Calu3 (cell line): ENCODE measurements around the gene FAM193A. TPM values are rescaled to one million over a fixed set of nuclear protein-coding genes. Genes with fewer than 3 reads are reported as not detected.

Experiments
- BruUV-seq: library from RNA; stranded (reverse); fragments of 400-500 nt; replicated peaks from 2 replicates; lab custom pipeline; 2021; lab: Mats Ljungman, UMichigan
- CTCF ChIA-PET: fragments of 300-600 bp; sonication (Branson Sonifier 250); formaldehyde crosslinking; loops from one replicate; lab custom pipeline; 2022; ENCODE audit warnings: antibody characterized with exemption; lab: Charles Lee
- DNase-seq: peaks from one replicate; pipeline ENCODE4 v3.0.0; 2022
- H3K27ac Mint-ChIP-seq: one replicate; pipeline ENCODE4 v1.8.0; 2022; ENCODE audit warnings: mixed read lengths; ENCODE audit not compliant: unreplicated experiment
- H3K27me3 Mint-ChIP-seq: one replicate; pipeline ENCODE4 v1.8.0; 2022; ENCODE audit warnings: mixed read lengths; ENCODE audit not compliant: unreplicated experiment
- H3K36me3 Mint-ChIP-seq: one replicate; pipeline ENCODE4 v1.8.0; 2022; ENCODE audit warnings: mild to moderate bottlenecking, moderate library complexity, mixed read lengths; ENCODE audit not compliant: insufficient read depth, unreplicated experiment
- H3K4me1 Mint-ChIP-seq: one replicate; pipeline ENCODE4 v1.8.0; 2022; ENCODE audit warnings: mild to moderate bottlenecking, low read depth, mixed read lengths; ENCODE audit not compliant: unreplicated experiment
- H3K4me3 Mint-ChIP-seq: one replicate; pipeline ENCODE4 v1.8.0; 2022; ENCODE audit warnings: mild to moderate bottlenecking, low read depth, moderate library complexity, mixed read lengths; ENCODE audit not compliant: unreplicated experiment
- H3K9me3 Mint-ChIP-seq: one replicate; pipeline ENCODE4 v1.8.0; 2022; ENCODE audit warnings: low read depth, mixed read lengths; ENCODE audit not compliant: unreplicated experiment
- intact Hi-C: fragments of 100-400 bp; cut with micrococcal nuclease; formaldehyde crosslinking; loops from one replicate; pipeline ENCODE4 v1.10.0; 2022; ENCODE audit not compliant: unreplicated experiment
- total RNA-seq: library from RNA; stranded (reverse); gene quantifications from 2 replicates; pipeline ENCODE4 v1.2.3, GENCODE V29; 2022
- TF ChIP-seq, protein P1 (sequence below): fragments of 200-600 bp; IDR thresholded peaks from one replicate; pipeline ENCODE4 v1.8.0; 2022; ENCODE audit warnings: antibody characterized with exemption; ENCODE audit not compliant: unreplicated experiment

FAM193A gene
- total RNA-seq, 1 experiment from 2014 or later, result 20.0 TPM

DNA sequence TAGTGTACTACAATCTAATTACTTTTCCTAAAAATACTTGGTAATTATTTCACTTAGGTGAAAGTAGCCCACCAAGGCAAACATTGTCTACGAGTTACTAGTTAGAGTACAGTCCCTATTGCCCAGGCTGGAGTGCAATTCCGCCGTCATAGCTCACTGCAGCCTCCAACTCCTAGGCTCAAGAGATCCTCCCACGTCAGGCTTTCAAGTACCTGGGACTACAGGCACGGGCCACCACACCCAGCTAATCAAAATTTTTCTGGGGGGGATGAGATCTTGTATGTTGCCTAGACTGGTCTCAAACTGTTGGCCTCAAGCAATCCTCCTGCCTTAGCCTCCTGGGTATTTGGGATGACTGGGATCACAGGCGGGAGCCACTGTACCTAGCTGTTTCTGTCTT lies 21.9 kb downstream of the FAM193A start:
- intact Hi-C loops, result no loop called here
- Mint-ChIP-seq H3K9me3 (no peaks in the 10 kb centered on the region), H3K4me1 (no peaks in the 10 kb centered on the region), H3K4me3 (no peak overlapping the region), H3K27ac (no peak overlapping the region), H3K36me3 (no peaks in the 10 kb centered on the region), H3K27me3 (no peaks in the 10 kb centered on the region)
- no TSS peak for BruUV-seq
- no peak for DNase-seq
- CTCF ChIA-PET, result no interaction called here
- TF ChIP-seq, protein P1, sequence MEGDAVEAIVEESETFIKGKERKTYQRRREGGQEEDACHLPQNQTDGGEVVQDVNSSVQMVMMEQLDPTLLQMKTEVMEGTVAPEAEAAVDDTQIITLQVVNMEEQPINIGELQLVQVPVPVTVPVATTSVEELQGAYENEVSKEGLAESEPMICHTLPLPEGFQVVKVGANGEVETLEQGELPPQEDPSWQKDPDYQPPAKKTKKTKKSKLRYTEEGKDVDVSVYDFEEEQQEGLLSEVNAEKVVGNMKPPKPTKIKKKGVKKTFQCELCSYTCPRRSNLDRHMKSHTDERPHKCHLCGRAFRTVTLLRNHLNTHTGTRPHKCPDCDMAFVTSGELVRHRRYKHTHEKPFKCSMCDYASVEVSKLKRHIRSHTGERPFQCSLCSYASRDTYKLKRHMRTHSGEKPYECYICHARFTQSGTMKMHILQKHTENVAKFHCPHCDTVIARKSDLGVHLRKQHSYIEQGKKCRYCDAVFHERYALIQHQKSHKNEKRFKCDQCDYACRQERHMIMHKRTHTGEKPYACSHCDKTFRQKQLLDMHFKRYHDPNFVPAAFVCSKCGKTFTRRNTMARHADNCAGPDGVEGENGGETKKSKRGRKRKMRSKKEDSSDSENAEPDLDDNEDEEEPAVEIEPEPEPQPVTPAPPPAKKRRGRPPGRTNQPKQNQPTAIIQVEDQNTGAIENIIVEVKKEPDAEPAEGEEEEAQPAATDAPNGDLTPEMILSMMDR, result no peak

DNA sequence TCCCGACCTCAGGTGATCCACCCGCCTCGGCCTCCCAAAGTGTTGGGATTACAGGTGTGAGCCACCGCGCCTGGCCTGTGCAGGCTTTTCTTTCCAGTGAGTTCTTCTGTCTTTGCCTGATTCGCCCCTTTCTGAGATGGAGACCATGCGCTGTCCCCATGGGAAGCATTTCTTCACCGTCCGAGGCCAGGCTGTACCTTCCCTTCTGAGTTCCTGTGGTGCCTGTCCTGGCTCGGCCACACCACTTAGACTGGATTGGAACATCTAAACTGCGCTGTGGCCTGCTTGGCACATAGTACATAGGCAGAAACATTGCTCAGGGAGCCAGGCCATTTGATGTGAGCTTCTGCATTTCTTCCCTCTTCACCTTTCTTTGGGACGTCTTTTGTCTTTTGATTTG lies 23.7 kb downstream of the FAM193A start:
- H3K9me3 Mint-ChIP-seq, result no peaks in the 10 kb centered on the region
- CTCF ChIA-PET, result interaction anchor here (0.6 kb wide), 1 partner anchor 1465 kb away, joined by 3 read pairs; no protein-coding TSS in a partner anchor
- DNase-seq, result no peak
- H3K27me3 Mint-ChIP-seq, result no peaks in the 10 kb centered on the region
- no peaks in the 10 kb centered on the region for H3K36me3 Mint-ChIP-seq
- H3K4me1 Mint-ChIP-seq, result no peaks in the 10 kb centered on the region
- TF ChIP-seq, protein P1, result no peak
- no TSS peak for BruUV-seq
- no peak overlapping the region for H3K4me3 Mint-ChIP-seq
- H3K27ac Mint-ChIP-seq, result no peak overlapping the region
- intact Hi-C loops, result no loop called here

DNA sequence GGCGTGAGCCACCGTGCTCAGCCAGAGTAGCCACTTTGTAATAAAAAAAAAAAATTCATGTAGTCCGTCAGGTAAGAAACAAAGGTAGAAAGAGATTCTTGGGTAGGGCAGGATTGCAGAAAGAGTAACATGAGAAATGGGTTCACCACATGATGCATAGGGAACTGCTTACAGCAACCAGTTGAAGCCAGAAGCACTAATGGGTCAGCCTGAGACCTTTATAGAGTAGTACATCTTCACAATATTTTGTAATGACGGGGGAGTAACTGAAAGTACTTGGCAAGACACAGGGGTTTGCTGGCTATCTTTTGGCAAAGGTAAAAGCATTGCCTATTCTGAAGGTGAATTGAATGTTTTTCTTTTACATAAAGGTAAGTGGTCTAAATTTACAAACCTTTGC lies 29.1 kb downstream of the FAM193A start:
- TF ChIP-seq, protein P1, result no peak
- Mint-ChIP-seq H3K27ac (no peak overlapping the region), H3K9me3 (no peaks in the 10 kb centered on the region), H3K4me3 (no peak overlapping the region), H3K36me3 (peaks cover 3% of the 10 kb centered on the region), H3K4me1 (no peaks in the 10 kb centered on the region), H3K27me3 (no peaks in the 10 kb centered on the region)
- intact Hi-C loops, result no loop called here
- CTCF ChIA-PET, result interaction anchor here (0.6 kb wide), 1 partner anchor 260 kb away, joined by 3 read pairs; no protein-coding TSS in a partner anchor
- no TSS peak for BruUV-seq
- no peak for DNase-seq

DNA sequence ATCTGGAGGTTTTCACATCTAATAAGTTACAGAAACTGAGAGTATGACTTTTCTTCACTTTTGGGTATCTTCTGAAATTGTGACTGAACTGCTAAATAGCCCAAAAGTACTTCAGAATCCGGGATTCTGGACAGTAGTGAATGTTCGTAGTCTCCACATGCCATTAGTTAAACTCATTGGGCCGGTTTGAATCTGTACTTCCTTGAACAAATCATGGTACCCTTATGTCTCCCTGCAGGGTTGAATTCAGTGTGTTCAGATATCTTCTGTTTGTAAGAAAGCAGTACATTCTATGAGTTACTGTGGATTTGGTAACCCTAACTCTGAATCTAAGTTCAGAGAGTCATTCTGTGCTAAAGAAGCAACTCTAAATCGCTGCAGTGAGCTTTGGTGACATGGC lies 33.6 kb downstream of the FAM193A start:
- TF ChIP-seq, protein P1, result no peak
- Mint-ChIP-seq H3K9me3 (no peaks in the 10 kb centered on the region), H3K36me3 (peaks cover 9% of the 10 kb centered on the region), H3K4me3 (no peak overlapping the region), H3K4me1 (peaks cover 10% of the 10 kb centered on the region), H3K27ac (no peak overlapping the region), H3K27me3 (no peaks in the 10 kb centered on the region)
- intact Hi-C loops, result no loop called here
- no peak for DNase-seq
- CTCF ChIA-PET, result no interaction called here
- BruUV-seq, result no TSS peak
